Progenitor cell of endocrine pancreas (in vitro differentiated cells): ENCODE data around the gene HS6ST3. TPM values are rescaled to one million over a fixed set of nuclear protein-coding genes. Genes with fewer than 3 reads are reported as not detected.

Experiments used
- DNase-seq: peaks from one replicate; pipeline ENCODE4 v3.0.0; 2021; ENCODE audit warnings: low spot score; ENCODE audit not compliant: unreplicated experiment
- H3K27ac Mint-ChIP-seq: 2 replicates; pipeline ENCODE4 v1.8.0; 2021; ENCODE audit warnings: mild to moderate bottlenecking, moderate library complexity, mixed read lengths
- H3K27me3 Mint-ChIP-seq: 2 replicates; pipeline ENCODE4 v1.8.0; 2021; ENCODE audit warnings: mixed read lengths
- H3K36me3 Mint-ChIP-seq: 2 replicates; pipeline ENCODE4 v1.8.0; 2022; ENCODE audit warnings: mixed read lengths; ENCODE audit not compliant: insufficient read depth
- H3K4me1 Mint-ChIP-seq: 2 replicates; pipeline ENCODE4 v1.8.0; 2021; ENCODE audit warnings: low read depth, mixed read lengths
- H3K4me3 Mint-ChIP-seq: 2 replicates; pipeline ENCODE4 v1.8.0; 2021; ENCODE audit warnings: low read depth, mild to moderate bottlenecking, moderate library complexity, mixed read lengths
- H3K9me3 Mint-ChIP-seq: 2 replicates; pipeline ENCODE4 v1.8.0; 2021; ENCODE audit warnings: low read depth, mixed read lengths
- total RNA-seq: library from RNA; stranded (reverse); gene quantifications from 2 replicates; pipeline ENCODE4 v1.2.1, GENCODE V29; 2021
- TF ChIP-seq, protein P1 (sequence below): fragments of 200-600 bp; sonication (generic); IDR thresholded peaks from one replicate; pipeline ENCODE4 v1.5.0; 2021; ENCODE audit warnings: antibody characterized with exemption, mild to moderate bottlenecking; ENCODE audit not compliant: unreplicated experiment

The HS6ST3 gene
- total RNA-seq, 1 donor from 2014 or later: 0.84 TPM

DNA sequence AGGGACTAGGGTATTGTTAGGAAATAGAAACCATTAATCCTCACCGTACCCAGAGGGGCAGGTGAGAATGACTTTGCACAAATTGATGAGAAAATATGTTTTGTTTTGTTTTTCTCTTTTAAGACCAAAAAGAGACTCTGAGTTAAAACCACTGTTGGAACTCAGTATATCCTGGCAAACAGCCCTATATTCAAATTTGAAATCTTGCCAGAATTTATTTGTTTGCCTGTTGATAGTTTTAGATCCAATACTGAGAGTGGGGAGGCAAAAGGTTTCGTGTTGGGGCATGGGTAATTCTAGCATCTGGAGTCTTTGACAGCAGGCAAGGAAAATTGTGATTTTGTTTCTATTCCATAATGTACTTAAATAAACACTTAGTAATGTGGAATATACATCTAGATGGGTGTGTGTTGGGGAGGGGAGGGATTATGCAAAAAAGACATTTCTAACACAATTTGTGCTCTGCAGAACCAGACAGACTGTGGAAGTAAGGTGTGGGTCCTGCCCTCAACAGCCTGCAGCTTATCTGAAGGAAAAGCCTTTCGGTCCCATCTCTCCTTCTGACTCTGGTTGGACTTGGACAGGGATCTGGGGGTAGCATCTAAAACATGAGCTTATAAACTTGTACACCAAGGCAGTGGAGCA lies 713.7 kb downstream of the HS6ST3 start:
- Mint-ChIP-seq H3K9me3 (peaks cover 3% of the 10 kb centered on the region), H3K36me3 (no peaks in the 10 kb centered on the region), H3K4me3 (no peak overlapping the region), H3K4me1 (peaks cover 8% of the 10 kb centered on the region), H3K27me3 (peaks cover 42% of the 10 kb centered on the region), H3K27ac (peak overlapping the region; percentile 37)
- DNase-seq: no peak
- TF ChIP-seq, protein P1, sequence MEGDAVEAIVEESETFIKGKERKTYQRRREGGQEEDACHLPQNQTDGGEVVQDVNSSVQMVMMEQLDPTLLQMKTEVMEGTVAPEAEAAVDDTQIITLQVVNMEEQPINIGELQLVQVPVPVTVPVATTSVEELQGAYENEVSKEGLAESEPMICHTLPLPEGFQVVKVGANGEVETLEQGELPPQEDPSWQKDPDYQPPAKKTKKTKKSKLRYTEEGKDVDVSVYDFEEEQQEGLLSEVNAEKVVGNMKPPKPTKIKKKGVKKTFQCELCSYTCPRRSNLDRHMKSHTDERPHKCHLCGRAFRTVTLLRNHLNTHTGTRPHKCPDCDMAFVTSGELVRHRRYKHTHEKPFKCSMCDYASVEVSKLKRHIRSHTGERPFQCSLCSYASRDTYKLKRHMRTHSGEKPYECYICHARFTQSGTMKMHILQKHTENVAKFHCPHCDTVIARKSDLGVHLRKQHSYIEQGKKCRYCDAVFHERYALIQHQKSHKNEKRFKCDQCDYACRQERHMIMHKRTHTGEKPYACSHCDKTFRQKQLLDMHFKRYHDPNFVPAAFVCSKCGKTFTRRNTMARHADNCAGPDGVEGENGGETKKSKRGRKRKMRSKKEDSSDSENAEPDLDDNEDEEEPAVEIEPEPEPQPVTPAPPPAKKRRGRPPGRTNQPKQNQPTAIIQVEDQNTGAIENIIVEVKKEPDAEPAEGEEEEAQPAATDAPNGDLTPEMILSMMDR: no peak

DNA sequence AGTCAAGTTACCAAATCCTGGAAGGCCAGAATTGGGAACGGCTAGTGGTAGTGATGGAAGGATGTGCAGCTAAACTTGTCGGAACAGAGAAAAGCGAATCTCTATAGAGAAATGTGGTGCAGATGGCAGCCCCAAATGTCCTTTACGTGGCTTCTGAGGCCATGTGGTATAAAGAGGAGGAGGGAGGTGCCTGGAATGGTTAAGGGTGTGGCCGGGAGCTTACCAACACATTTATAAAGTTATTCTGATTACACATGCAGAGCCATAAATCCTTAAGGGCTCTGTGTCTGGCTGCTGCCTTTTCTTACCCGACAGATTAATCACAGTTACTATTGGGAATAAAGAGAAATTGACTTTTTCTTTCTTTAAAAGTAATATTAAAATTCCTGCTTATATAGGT lies 714.3 kb downstream of the HS6ST3 start:
- H3K9me3 Mint-ChIP-seq: peaks cover 3% of the 10 kb centered on the region

DNA sequence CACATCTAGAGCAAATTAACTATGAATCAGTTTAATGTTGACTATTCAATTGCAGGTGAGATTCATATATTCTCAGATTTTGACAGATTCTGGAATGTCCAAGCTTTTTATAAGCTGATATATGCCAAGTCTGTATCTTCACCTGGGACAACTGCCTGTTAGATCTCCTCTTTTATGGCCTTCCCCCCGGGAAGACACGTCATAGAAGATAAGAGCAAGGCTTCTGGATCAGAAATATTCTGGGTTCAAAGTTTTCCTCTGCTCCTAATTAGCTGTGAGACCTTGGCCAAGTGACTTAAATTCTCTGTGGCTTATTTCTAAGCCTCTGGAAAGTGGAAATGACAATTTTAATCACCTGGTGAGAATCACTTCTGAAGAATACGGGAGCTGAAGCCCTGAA lies 716.8 kb downstream of the HS6ST3 start:
- H3K27me3 Mint-ChIP-seq: peaks cover 39% of the 10 kb centered on the region
- H3K36me3 Mint-ChIP-seq: no peaks in the 10 kb centered on the region
- DNase-seq: no peak
- no peaks in the 10 kb centered on the region for H3K4me1 Mint-ChIP-seq
- TF ChIP-seq, protein P1: no peak
- no peak overlapping the region for H3K4me3 Mint-ChIP-seq
- peaks cover 3% of the 10 kb centered on the region for H3K9me3 Mint-ChIP-seq
- no peak overlapping the region for H3K27ac Mint-ChIP-seq

More for the DNA sequence above, 714.3 kb downstream of the HS6ST3 start:
- TF ChIP-seq, protein P1: no peak
- H3K4me1 Mint-ChIP-seq: peaks cover 8% of the 10 kb centered on the region
- H3K4me3 Mint-ChIP-seq: no peak overlapping the region
- H3K27ac Mint-ChIP-seq: peak overlapping the region; percentile 37
- peaks cover 42% of the 10 kb centered on the region for H3K27me3 Mint-ChIP-seq
- no peaks in the 10 kb centered on the region for H3K36me3 Mint-ChIP-seq
- no peak for DNase-seq

DNA sequence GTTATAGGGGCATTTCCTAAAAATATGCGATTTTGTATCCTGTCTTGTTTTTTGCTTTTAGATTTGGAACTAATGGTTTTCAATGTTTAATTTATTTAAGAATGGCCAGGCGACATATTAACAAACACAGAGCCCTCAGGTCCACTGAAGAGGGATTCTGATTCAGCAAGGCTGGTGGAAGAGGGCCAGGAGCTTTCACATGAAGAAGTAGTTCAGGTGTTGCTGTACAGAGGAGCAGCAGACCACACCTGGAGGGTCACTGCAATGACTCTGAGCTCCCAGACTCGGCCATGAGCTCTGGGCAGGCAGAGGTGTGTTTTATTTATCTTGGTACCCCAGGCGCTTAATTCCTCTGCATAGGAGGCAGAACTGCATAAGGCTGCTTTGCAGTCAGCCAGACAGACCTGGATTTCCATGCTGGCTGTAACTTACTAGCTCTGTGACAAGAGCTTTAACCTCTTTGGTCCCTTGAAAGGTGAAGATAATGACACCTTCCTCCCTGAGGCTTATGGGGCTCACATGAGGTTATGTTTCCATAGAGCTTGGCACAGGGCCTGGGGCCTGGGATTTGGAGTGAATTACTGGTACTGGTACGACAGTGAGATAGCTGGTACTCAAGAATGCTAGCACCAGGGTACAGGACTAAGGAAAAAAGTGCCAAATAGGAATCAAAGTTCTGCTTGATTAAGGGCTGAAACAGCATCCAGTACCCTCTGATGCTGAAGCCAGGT lies 719.6 kb downstream of the HS6ST3 start:
- no peak overlapping the region for H3K4me3 Mint-ChIP-seq
- TF ChIP-seq, protein P1: no peak
- DNase-seq: no peak
- H3K4me1 Mint-ChIP-seq: no peaks in the 10 kb centered on the region
- peaks cover 20% of the 10 kb centered on the region for H3K27me3 Mint-ChIP-seq
- H3K27ac Mint-ChIP-seq: no peak overlapping the region
- peaks cover 12% of the 10 kb centered on the region for H3K9me3 Mint-ChIP-seq
- peaks cover 2% of the 10 kb centered on the region for H3K36me3 Mint-ChIP-seq

DNA sequence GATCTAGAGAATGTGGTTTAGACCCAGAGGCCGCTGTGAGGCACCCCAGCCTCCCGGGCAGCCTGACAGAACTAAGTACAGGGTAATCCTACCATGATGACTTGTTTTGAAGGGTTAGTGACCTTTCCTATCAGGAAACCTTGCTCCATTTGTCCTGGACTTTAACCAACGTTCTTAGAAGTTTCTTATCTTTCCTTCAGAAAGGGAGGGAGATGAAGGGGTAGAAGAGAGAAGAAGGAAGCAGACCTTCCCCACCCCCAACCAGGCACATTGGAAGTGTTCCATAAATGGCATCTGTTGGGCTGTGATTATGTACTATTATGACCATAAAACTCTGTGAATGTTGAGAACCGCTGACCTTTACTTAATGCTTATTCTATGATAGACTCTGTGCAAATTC lies 720.2 kb downstream of the HS6ST3 start:
- Mint-ChIP-seq H3K27ac (no peak overlapping the region), H3K4me1 (no peaks in the 10 kb centered on the region), H3K36me3 (peaks cover 2% of the 10 kb centered on the region), H3K4me3 (no peak overlapping the region), H3K9me3 (peaks cover 16% of the 10 kb centered on the region), H3K27me3 (peaks cover 20% of the 10 kb centered on the region)
- TF ChIP-seq, protein P1: no peak
- DNase-seq: no peak
